H1 (cell line): Measurements from ENCODE around the gene CHST11. TPM values are rescaled to one million over a fixed set of nuclear protein-coding genes. Genes with fewer than 3 reads are reported as not detected.

Source experiments
- CTCF ChIA-PET: fragments of 300-600 bp; sonication (Branson Sonifier 250); formaldehyde crosslinking; loops from one replicate; lab custom pipeline; 2021; ENCODE audit not compliant: partially characterized antibody; lab: Charles Lee
- POLR2A ChIA-PET: fragments of 300-600 bp; sonication (Branson Sonifier 250); formaldehyde crosslinking; loops from one replicate; lab custom pipeline; 2021; ENCODE audit warnings: inconsistent platforms; ENCODE audit not compliant: partially characterized antibody; lab: Charles Lee
- DNase-seq, 2 experiments: peaks; one replicate each; pipeline versions ENCODE4 v3.0.0 to v3.0.0-alpha.2; 2010 to 2022; ENCODE audit warnings: low spot score in 2 of 2, low read depth in 1 of 2, mixed read lengths in 1 of 2
- FAIRE-seq: peaks from 2 replicates; lab custom pipeline; 2011; peaks lifted over from hg19 to GRCh38; lab: Jason Lieb, UNC
- H2AFZ ChIP-seq: 2 replicates; pipeline ENCODE4 v1.8.1; 2012; ENCODE audit warnings: low read length, inconsistent platforms
- H2AK5ac ChIP-seq: 2 replicates; pipeline ENCODE4 v1.6.1; 2013; ENCODE audit warnings: low read depth, low read length
- H2BK120ac ChIP-seq: replicated peaks from 2 replicates; pipeline ENCODE3; 2013; ENCODE audit warnings: low read depth, low read length, inconsistent platforms
- H2BK12ac ChIP-seq: 2 replicates; pipeline ENCODE4 v1.6.1; 2013; ENCODE audit warnings: low read depth, low read length
- H2BK15ac ChIP-seq: 2 replicates; pipeline ENCODE4 v1.6.1; 2013; ENCODE audit warnings: low read length
- H2BK20ac ChIP-seq: 2 replicates; pipeline ENCODE4 v1.6.1; 2013; ENCODE audit warnings: low read length
- H2BK5ac ChIP-seq: 2 replicates; pipeline ENCODE4 v1.6.1; 2013; ENCODE audit warnings: low read depth, low read length
- H3K14ac ChIP-seq: 2 replicates; pipeline ENCODE4 v1.6.1; 2013; ENCODE audit warnings: inconsistent platforms; ENCODE audit not compliant: insufficient read length
- H3K18ac ChIP-seq: 2 replicates; pipeline ENCODE4 v1.6.1; 2013; ENCODE audit warnings: low read length; ENCODE audit errors: extremely low read depth
- H3K23ac ChIP-seq: 2 replicates; pipeline ENCODE4 v1.6.1; 2013; ENCODE audit warnings: inconsistent platforms; ENCODE audit not compliant: insufficient read length
- H3K23me2 ChIP-seq: 2 replicates; pipeline ENCODE4 v1.6.1; 2013; ENCODE audit warnings: low read depth, low read length
- H3K27ac ChIP-seq: 2 replicates; pipeline ENCODE4 v1.6.1; 2011; ENCODE audit warnings: low read depth, low read length, inconsistent platforms
- H3K27me3 ChIP-seq, 4 experiments: replicated peaks in 1 of 4; 1 replicate in 1 of 4; 2 replicates in 3 of 4; pipeline versions ENCODE4 v1.6.1 to v1.8.1; 2011 to 2013; ENCODE audit warnings: low read length in 3 of 4, mild to moderate bottlenecking in 3 of 4, inconsistent platforms in 2 of 4, mixed read lengths in 2 of 4, moderate library complexity in 1 of 4; ENCODE audit not compliant: control insufficient read depth in 3 of 4, insufficient read depth in 3 of 4; ENCODE audit errors: extremely low read depth in 1 of 4
- H3K36me3 ChIP-seq, 4 experiments: 2 replicates each; pipeline versions ENCODE4 v1.6.1 to v1.8.1; 2011 to 2013; ENCODE audit warnings: mild to moderate bottlenecking in 4 of 4, low read length in 3 of 4, moderate library complexity in 2 of 4, control low read depth in 1 of 4, inconsistent platforms in 1 of 4; ENCODE audit not compliant: insufficient read depth in 4 of 4, control insufficient read depth in 2 of 4
- H3K4ac ChIP-seq: replicated peaks from 2 replicates; pipeline ENCODE3; 2013; ENCODE audit warnings: low read length, low read depth, mixed read lengths, inconsistent platforms; ENCODE audit not compliant: insufficient read length
- H3K4me1 ChIP-seq, 4 experiments: replicated peaks in 1 of 4; 1 replicate in 1 of 4; 2 replicates in 3 of 4; pipeline versions ENCODE4 v1.6.1 to v1.8.1; 2011 to 2013; ENCODE audit warnings: low read length in 3 of 4, inconsistent platforms in 2 of 4, mixed read lengths in 1 of 4; ENCODE audit not compliant: insufficient read depth in 4 of 4, control insufficient read depth in 3 of 4
- H3K4me2 ChIP-seq, 2 experiments: 2 replicates each; pipeline versions ENCODE4 v1.6.1 to v1.8.1; 2011 to 2013; ENCODE audit warnings: low read depth in 2 of 2, low read length in 2 of 2, control low read depth in 1 of 2, inconsistent platforms in 1 of 2, mild to moderate bottlenecking in 1 of 2; ENCODE audit not compliant: insufficient read depth in 1 of 2
- H3K4me3 ChIP-seq, 4 experiments: fragments of 200-600, 300-600 bp in 1 of 4; sonication (generic), shearing (Covaris generic), sonication (Bioruptor Twin) in 1 of 4; 2 replicates each; pipeline versions ENCODE4 v1.5.1 to v1.8.1; 2011 to 2016; ENCODE audit warnings: low read length in 4 of 4, low read depth in 3 of 4, control low read depth in 2 of 4, inconsistent platforms in 2 of 4, mild to moderate bottlenecking in 2 of 4, mixed read lengths in 1 of 4, moderate library complexity in 1 of 4; ENCODE audit not compliant: insufficient read depth in 2 of 4; ENCODE audit errors: extremely low read depth in 1 of 4
- H3K56ac ChIP-seq: replicated peaks from 2 replicates; pipeline ENCODE3; 2013; ENCODE audit warnings: low read depth, mild to moderate bottlenecking, mixed read lengths, low read length, inconsistent platforms; ENCODE audit not compliant: insufficient read length
- H3K79me1 ChIP-seq: 2 replicates; pipeline ENCODE4 v1.6.1; 2013; ENCODE audit warnings: low read depth, low read length, control low read depth
- H3K79me2 ChIP-seq, 2 experiments: 2 replicates each; pipeline versions ENCODE4 v1.6.1 to v1.8.1; 2012 to 2013; ENCODE audit warnings: low read length in 2 of 2, mild to moderate bottlenecking in 2 of 2, inconsistent platforms in 1 of 2; ENCODE audit not compliant: insufficient read depth in 2 of 2, control insufficient read depth in 1 of 2
- H3K9ac ChIP-seq, 4 experiments: replicated peaks in 1 of 4; 1 replicate in 1 of 4; 2 replicates in 3 of 4; pipeline versions ENCODE4 v1.6.1 to v1.8.1; 2011 to 2013; ENCODE audit warnings: low read depth in 3 of 4, low read length in 3 of 4, control low read depth in 2 of 4, mild to moderate bottlenecking in 2 of 4, moderate library complexity in 2 of 4, inconsistent platforms in 1 of 4; ENCODE audit errors: extremely low read depth in 1 of 4
- H3K9me3 ChIP-seq, 2 experiments: 2 replicates each; pipeline versions ENCODE4 v1.6.1 to v1.8.1; 2012 to 2013; ENCODE audit warnings: mild to moderate bottlenecking in 2 of 2, moderate library complexity in 2 of 2, control low read depth in 1 of 2, inconsistent platforms in 1 of 2, low read depth in 1 of 2, low read length in 1 of 2, mixed read lengths in 1 of 2; ENCODE audit not compliant: insufficient read depth in 2 of 2
- H4K20me1 ChIP-seq, 2 experiments: replicated peaks in 1 of 2; 2 replicates each; pipeline versions ENCODE3 to v1.8.1; 2011 to 2013; ENCODE audit warnings: inconsistent platforms in 2 of 2, low read length in 2 of 2, mild to moderate bottlenecking in 1 of 2; ENCODE audit not compliant: insufficient read depth in 2 of 2, control insufficient read depth in 1 of 2
- H4K5ac ChIP-seq: 2 replicates; pipeline ENCODE4 v1.6.1; 2013; ENCODE audit warnings: low read length, low read depth, mixed read lengths, inconsistent platforms; ENCODE audit not compliant: insufficient read length
- H4K8ac ChIP-seq: 2 replicates; pipeline ENCODE4 v1.8.0; 2013; ENCODE audit warnings: mild to moderate bottlenecking, moderate library complexity, low read length, inconsistent platforms; ENCODE audit not compliant: insufficient read depth; ENCODE audit errors: extremely low read depth
- H4K91ac ChIP-seq: replicated peaks from 2 replicates; pipeline ENCODE3; 2013; ENCODE audit warnings: low read length, mixed read lengths, inconsistent platforms; ENCODE audit not compliant: insufficient read length
- CBX5 ChIP-seq: fragments of 300-800, 300-1000 bp; sonication (generic); IDR thresholded peaks from 2 replicates; pipeline ENCODE4 v1.7.1; 2016; ENCODE audit warnings: antibody characterized with exemption, low read length, low read depth
- CHD2 ChIP-seq: IDR thresholded peaks from 2 replicates; pipeline ENCODE4 v1.6.1; 2012; ENCODE audit warnings: low read length, improper control_type of control experiment
- EGR1 ChIP-seq: IDR thresholded peaks from 2 replicates; pipeline ENCODE4 v1.6.1; 2011; ENCODE audit warnings: low read depth, low read length, borderline replicate concordance
- FOSL1 ChIP-seq: IDR thresholded peaks from 2 replicates; pipeline ENCODE4 v1.6.1; 2011; ENCODE audit warnings: mild to moderate bottlenecking, low read depth, low read length, moderate library complexity; ENCODE audit not compliant: insufficient read depth
- HDAC2 ChIP-seq, 2 experiments: fragments of 300-600 bp in 1 of 2; sonication (generic) in 1 of 2; IDR thresholded peaks; 2 replicates each; pipeline ENCODE4 v1.6.1; 2011 to 2012; ENCODE audit warnings: low read depth in 2 of 2, low read length in 2 of 2, mild to moderate bottlenecking in 2 of 2, moderate library complexity in 2 of 2, borderline replicate concordance in 1 of 2, inconsistent platforms in 1 of 2
- MAFK ChIP-seq: IDR thresholded peaks from 2 replicates; pipeline ENCODE4 v1.6.1; 2012; ENCODE audit warnings: low read depth, mild to moderate bottlenecking, improper control_type of control experiment, low read length
- SIRT6 ChIP-seq: IDR thresholded peaks from one replicate; pipeline ENCODE4 v1.7.1; 2012; ENCODE audit warnings: low read length, inconsistent platforms
- SP2 ChIP-seq: IDR thresholded peaks from 2 replicates; pipeline ENCODE4 v1.6.1; 2012; ENCODE audit warnings: mild to moderate bottlenecking, low read length, inconsistent platforms
- TAF7 ChIP-seq: optimal IDR thresholded peaks from 2 replicates; pipeline ENCODE3; 2011; ENCODE audit warnings: low read depth, mild to moderate bottlenecking, inconsistent platforms, low read length, moderate library complexity, borderline replicate concordance
- USF2 ChIP-seq: IDR thresholded peaks from 2 replicates; pipeline ENCODE4 v1.6.1; 2011; ENCODE audit warnings: low read length, improper control_type of control experiment
- YY1 ChIP-seq: IDR thresholded peaks from 2 replicates; pipeline ENCODE4 v1.6.1; 2011; ENCODE audit warnings: low read depth, mild to moderate bottlenecking, low read length
- WGBS, 2 experiments: shearing (Covaris generic) in 1 of 2; methylation state at CpG; one replicate each; pipeline versions ENCODE4 v1.1.6 to v1.1.7; 2013 to 2015; ENCODE audit warnings: low lambda C conversion rate in 2 of 2, mixed read lengths in 2 of 2, inconsistent platforms in 1 of 2, low coverage in 1 of 2, missing lambda C conversion rate in 1 of 2; ENCODE audit not compliant: insufficient replicate concordance in 2 of 2, insufficient coverage in 1 of 2, insufficient read length in 1 of 2; ENCODE audit errors: extremely low coverage in 1 of 2, missing lambda C conversion rate in 1 of 2; 5-methylcytosine and 5-hydroxymethylcytosine counted together
- polyA plus RNA-seq, 7 experiments: library from polyadenylated mRNA; depleted of rRNA in 3 of 7; stranded (reverse) in 5 of 7; unstranded in 2 of 7; fragments of >200 nt in 5 of 7; fragments of 200-250 nt in 2 of 7; gene quantifications; 1 replicate in 5 of 7; 2 replicates in 1 of 7; 4 replicates in 1 of 7; pipeline versions ENCODE4 v1.2.1 to v1.2.3, GENCODE V29; 2011 to 2013; ENCODE audit warnings: missing spikeins in 2 of 7, mixed read lengths in 2 of 7
- total RNA-seq: library from RNA; stranded (reverse); fragmentation: NEBNext Ultra II Directional; extraction: Animal tissue kit (Norgen Biotek cat#: 25700); gene quantifications from 2 replicates; pipeline ENCODE4 v1.2.1, GENCODE V29; 2021

Gene CHST11
- total and polyA plus RNA-seq, 2 of the 8 experiments (the other 6 are each of a cell fraction or from before 2014, with no cell fraction given), result 14.4 to 20.8 TPM

GRCh38 chr12:104751120-104751519, 294.4 kb downstream of the CHST11 start:
- CTCF ChIA-PET, result interaction anchor here (0.9 to 1.9 kb wide), 2 partner anchors 11 to 14 kb away, joined by 3 to 5 read pairs; no protein-coding TSS in a partner anchor
- no peak overlapping the region for H2BK20ac ChIP-seq
- H4K8ac ChIP-seq, result no peak overlapping the region
- H2AK5ac ChIP-seq, result no peak overlapping the region
- no peak overlapping the region for H3K4me3 ChIP-seq
- H3K4me2 ChIP-seq, result no peak overlapping the region
- no peak overlapping the region for H3K56ac ChIP-seq
- H3K9ac ChIP-seq, result no peak overlapping the region
- no peak for FAIRE-seq
- 73% methylated on average over 1 of the region's 1 CpG; no CpG with 5 or more reads in 1 of the 2 experiments for WGBS, 2 experiments
- H4K91ac ChIP-seq, result no peak overlapping the region
- no peak overlapping the region for H4K5ac ChIP-seq
- no peak overlapping the region for H3K14ac ChIP-seq
- H3K79me1 ChIP-seq, result no peaks in the 10 kb centered on the region; the same call in 1 of the 2 replicates
- H2AFZ ChIP-seq, result no peak overlapping the region
- H3K18ac ChIP-seq, result no peak overlapping the region
- H3K23me2 ChIP-seq, result no peaks in the 10 kb centered on the region
- no peak for DNase-seq
- H2BK5ac ChIP-seq, result no peak overlapping the region
- H3K27me3 ChIP-seq, result no peaks in the 10 kb centered on the region
- no peak overlapping the region for H2BK15ac ChIP-seq
- H3K9me3 ChIP-seq, result no peaks in the 10 kb centered on the region
- no peak overlapping the region for H3K23ac ChIP-seq
- peaks cover 2 to 12% (median 5%) of the 10 kb centered on the region in 4 experiments; a peak in 2 of 7 replicates for H3K4me1 ChIP-seq
- no peak overlapping the region for H3K4ac ChIP-seq
- TF ChIP-seq SP2 (no peak), YY1 (no peak), CBX5 (no peak), MAFK (no peak), TAF7 (no peak), HDAC2 (IDR thresholded peaks at IDR 0.05; ENCODE audit: borderline replicate concordance in 1 of 2, low read depth in 2 of 2, low read length in 2 of 2) (no peak), FOSL1 (no peak), USF2 (no peak), EGR1 (no peak), CHD2 (no peak), SIRT6 (no peak)
- H4K20me1 ChIP-seq, result no peaks in the 10 kb centered on the region
- POLR2A ChIA-PET, result no interaction called here
- no peak overlapping the region for H3K27ac ChIP-seq
- H2BK120ac ChIP-seq, result no peak overlapping the region
- H3K79me2 ChIP-seq, result no peaks in the 10 kb centered on the region
- no peaks in the 10 kb centered on the region for H3K36me3 ChIP-seq
- H2BK12ac ChIP-seq, result no peak overlapping the region
